HepG2 (cell line): ENCODE data around the gene PRKN.

Experiments used
- CBFB ChIP-seq: sonication (generic); formaldehyde crosslinking; IDR thresholded peaks from 2 replicates; pipeline ENCODE4 v1.4.0; 2020; ENCODE audit warnings: missing genetic modification reagents
- ZFP37 ChIP-seq: sonication (generic); formaldehyde crosslinking; IDR thresholded peaks from 2 replicates; pipeline ENCODE4 v1.4.0; 2020; ENCODE audit warnings: missing genetic modification reagents, borderline replicate concordance
- ZNF766 ChIP-seq: sonication (generic); formaldehyde crosslinking; IDR thresholded peaks from 2 replicates; pipeline ENCODE4 v1.5.0; 2020; ENCODE audit warnings: missing genetic modification reagents, borderline replicate concordance
- TF ChIP-seq, protein P1 (sequence below): sonication (generic); formaldehyde crosslinking; IDR thresholded peaks from 2 replicates; pipeline ENCODE4 v1.5.0; 2020; ENCODE audit warnings: mild to moderate bottlenecking, missing genetic modification reagents, moderate library complexity

DNA sequence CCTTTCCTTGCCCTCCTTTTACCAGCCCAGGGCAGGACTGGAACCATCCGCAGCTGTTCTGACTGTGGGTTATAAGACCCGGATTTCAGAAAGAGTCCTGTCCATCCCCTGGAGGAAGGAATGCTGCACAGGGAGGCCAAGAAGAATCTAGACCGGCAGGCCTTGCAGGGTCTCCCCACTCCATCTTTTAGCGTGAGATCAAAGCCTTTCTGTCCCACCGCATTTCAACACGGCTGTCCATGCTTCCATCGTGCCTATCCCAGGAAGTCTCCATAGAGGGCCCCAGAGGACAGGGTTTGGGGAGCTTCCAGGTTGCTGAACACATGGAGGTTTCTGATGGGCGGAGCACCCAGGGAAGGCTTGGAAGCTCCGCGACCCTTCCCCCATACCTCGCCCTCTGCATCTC, 1374.4 kb downstream of the PRKN start:
- no peak for TF ChIP-seq CBFB (CRISPR knock-in tag)
- no peak for TF ChIP-seq ZNF766 (CRISPR knock-in tag)
- TF ChIP-seq ZFP37 (CRISPR knock-in tag), result no peak
- TF ChIP-seq, protein P1, sequence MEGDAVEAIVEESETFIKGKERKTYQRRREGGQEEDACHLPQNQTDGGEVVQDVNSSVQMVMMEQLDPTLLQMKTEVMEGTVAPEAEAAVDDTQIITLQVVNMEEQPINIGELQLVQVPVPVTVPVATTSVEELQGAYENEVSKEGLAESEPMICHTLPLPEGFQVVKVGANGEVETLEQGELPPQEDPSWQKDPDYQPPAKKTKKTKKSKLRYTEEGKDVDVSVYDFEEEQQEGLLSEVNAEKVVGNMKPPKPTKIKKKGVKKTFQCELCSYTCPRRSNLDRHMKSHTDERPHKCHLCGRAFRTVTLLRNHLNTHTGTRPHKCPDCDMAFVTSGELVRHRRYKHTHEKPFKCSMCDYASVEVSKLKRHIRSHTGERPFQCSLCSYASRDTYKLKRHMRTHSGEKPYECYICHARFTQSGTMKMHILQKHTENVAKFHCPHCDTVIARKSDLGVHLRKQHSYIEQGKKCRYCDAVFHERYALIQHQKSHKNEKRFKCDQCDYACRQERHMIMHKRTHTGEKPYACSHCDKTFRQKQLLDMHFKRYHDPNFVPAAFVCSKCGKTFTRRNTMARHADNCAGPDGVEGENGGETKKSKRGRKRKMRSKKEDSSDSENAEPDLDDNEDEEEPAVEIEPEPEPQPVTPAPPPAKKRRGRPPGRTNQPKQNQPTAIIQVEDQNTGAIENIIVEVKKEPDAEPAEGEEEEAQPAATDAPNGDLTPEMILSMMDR (CRISPR knock-in tag), result peak; percentile 61
